Liver (tissue), 9 donors: Measurements from ENCODE around the gene SEPTIN1. TPM values are rescaled to one million over a fixed set of nuclear protein-coding genes. Genes with fewer than 3 reads are reported as not detected.
A peak's percentile ranks its signal among the peaks of the same experiment; 100 is the strongest.

Experiments
- DNase-seq: peaks from one replicate; pipeline ENCODE4 v3.0.0-alpha.2; 2017; ENCODE audit warnings: low spot score
- H3K27ac ChIP-seq, 2 donors: one replicate each; pipeline ENCODE4 v1.7.0; 2013; ENCODE audit warnings: inconsistent platforms in 2 of 2, low read length in 2 of 2, control low read depth in 1 of 2, low read depth in 1 of 2, mild to moderate bottlenecking in 1 of 2
- H3K27me3 ChIP-seq, 4 donors: one replicate each; pipeline versions ENCODE4 v1.6.1 to v1.7.0; 2013; ENCODE audit warnings: low read length in 3 of 4, inconsistent platforms in 1 of 4, mild to moderate bottlenecking in 1 of 4, moderate library complexity in 1 of 4; ENCODE audit not compliant: control insufficient read depth in 4 of 4, insufficient read depth in 4 of 4
- H3K36me3 ChIP-seq, 4 donors: one replicate each; pipeline versions ENCODE4 v1.6.1 to v1.7.0; 2013; ENCODE audit warnings: low read length in 3 of 4, mild to moderate bottlenecking in 3 of 4, low read depth in 1 of 4, moderate library complexity in 1 of 4; ENCODE audit not compliant: control insufficient read depth in 4 of 4, insufficient read depth in 3 of 4
- H3K4me1 ChIP-seq, 4 donors: one replicate each; pipeline versions ENCODE4 v1.6.1 to v1.7.0; 2013; ENCODE audit warnings: low read length in 3 of 4, mild to moderate bottlenecking in 3 of 4, moderate library complexity in 1 of 4; ENCODE audit not compliant: control insufficient read depth in 4 of 4, insufficient read depth in 4 of 4
- H3K4me3 ChIP-seq, 3 donors: one replicate each; pipeline versions ENCODE4 v1.6.1 to v1.7.0; 2013; ENCODE audit warnings: low read length in 3 of 3, control low read depth in 1 of 3, low read depth in 1 of 3, mild to moderate bottlenecking in 1 of 3
- H3K9ac ChIP-seq, 2 donors: one replicate each; pipeline ENCODE4 v1.7.0; 2013; ENCODE audit warnings: low read length in 2 of 2, mild to moderate bottlenecking in 2 of 2, moderate library complexity in 2 of 2, control low read depth in 1 of 2, low read depth in 1 of 2
- H3K9me3 ChIP-seq, 4 donors: one replicate each; pipeline versions ENCODE4 v1.6.1 to v1.7.0; 2013; ENCODE audit warnings: low read length in 3 of 4; ENCODE audit not compliant: control insufficient read depth in 4 of 4
- ATF3 ChIP-seq: IDR thresholded peaks from 2 replicates; pipeline ENCODE4 v1.6.1; 2016; ENCODE audit warnings: antibody characterized with exemption
- CTCF ChIP-seq: fragments of 150-350 bp; IDR thresholded peaks from 2 replicates; pipeline ENCODE4 v1.5.1; 2017; ENCODE audit warnings: improper control_type of control experiment, low read depth, low read length; ENCODE audit not compliant: missing input control
- EGR1 ChIP-seq, 2 donors: IDR thresholded peaks; 2 replicates each; pipeline ENCODE4 v1.6.1; 2016 to 2018; ENCODE audit warnings: antibody characterized with exemption in 2 of 2, low read depth in 2 of 2
- FOXA1 ChIP-seq: IDR thresholded peaks from 2 replicates; pipeline ENCODE4 v1.6.1; 2016; ENCODE audit warnings: antibody characterized with exemption
- FOXA2 ChIP-seq: IDR thresholded peaks from 2 replicates; pipeline ENCODE4 v1.6.1; 2016; ENCODE audit warnings: antibody characterized with exemption
- GABPA ChIP-seq, 2 donors: IDR thresholded peaks in 1 of 2; conservative IDR thresholded peaks in 1 of 2; 2 replicates each; pipeline ENCODE4 v1.6.1; 2016; ENCODE audit warnings: antibody characterized with exemption in 2 of 2, mild to moderate bottlenecking in 1 of 2, moderate library complexity in 1 of 2
- HNF4A ChIP-seq, 2 donors: conservative IDR thresholded peaks; 2 replicates each; pipeline ENCODE4 v1.6.1; 2016; ENCODE audit warnings: antibody characterized with exemption in 2 of 2, mild to moderate bottlenecking in 2 of 2
- HNF4G ChIP-seq: IDR thresholded peaks from 2 replicates; pipeline ENCODE4 v1.6.1; 2016; ENCODE audit warnings: antibody characterized with exemption
- JUND ChIP-seq, 2 donors: IDR thresholded peaks; 2 replicates each; pipeline ENCODE4 v1.6.1; 2016; ENCODE audit warnings: antibody characterized with exemption in 2 of 2
- MAX ChIP-seq: IDR thresholded peaks from 2 replicates; pipeline ENCODE4 v1.6.1; 2016; ENCODE audit warnings: antibody characterized with exemption
- NR2F2 ChIP-seq: IDR thresholded peaks from 2 replicates; pipeline ENCODE4 v1.6.1; 2016; ENCODE audit warnings: antibody characterized with exemption
- RAD21 ChIP-seq, 2 donors: IDR thresholded peaks; 2 replicates each; pipeline ENCODE4 v1.6.1; 2016; ENCODE audit warnings: antibody characterized with exemption in 2 of 2, mild to moderate bottlenecking in 2 of 2
- REST ChIP-seq: IDR thresholded peaks from 2 replicates; pipeline ENCODE4 v1.6.1; 2016; ENCODE audit warnings: antibody characterized with exemption, mild to moderate bottlenecking
- RXRA ChIP-seq, 2 donors: IDR thresholded peaks; 2 replicates each; pipeline ENCODE4 v1.6.1; 2017 to 2018; ENCODE audit warnings: antibody characterized with exemption in 2 of 2, mild to moderate bottlenecking in 1 of 2
- SP1 ChIP-seq: IDR thresholded peaks from 2 replicates; pipeline ENCODE4 v1.6.1; 2018; ENCODE audit warnings: antibody characterized with exemption, mild to moderate bottlenecking
- TAF1 ChIP-seq: conservative IDR thresholded peaks from 2 replicates; pipeline ENCODE4 v1.6.1; 2016; ENCODE audit warnings: antibody characterized with exemption, mild to moderate bottlenecking
- YY1 ChIP-seq: IDR thresholded peaks from 2 replicates; pipeline ENCODE4 v1.6.1; 2016; ENCODE audit warnings: antibody characterized with exemption, mild to moderate bottlenecking
- ZBTB33 ChIP-seq: IDR thresholded peaks from 2 replicates; pipeline ENCODE4 v1.6.1; 2016; ENCODE audit warnings: antibody characterized with exemption
- WGBS: extraction: QIAGEN DNeasy Blood & Tissue Kit; methylation state at CpG from one replicate; pipeline ENCODE4 v1.1.7; 2013; 5-methylcytosine and 5-hydroxymethylcytosine counted together
- polyA plus RNA-seq, 2 donors: library from polyadenylated mRNA; stranded (reverse) in 1 of 2; unstranded in 1 of 2; fragments of 200-250 nt in 1 of 2; fragments of >200 nt in 1 of 2; fragmentation: Nextera tagmentation in 1 of 2; extraction: Ambion mirVana in 1 of 2; gene quantifications; one replicate each; pipeline versions ENCODE4 v1.2.1 to v1.2.3, GENCODE V29; 2013 to 2015
- total RNA-seq, 2 donors: library from RNA; depleted of rRNA; stranded (reverse); fragments of >200 nt; gene quantifications; one replicate each; pipeline ENCODE4 v1.2.3, GENCODE V29; 2014
- donor health status: healthy.
- donor health status: healthy.
- donor health status: healthy.
- donor health status: healthy.
- donor health status: healthy.

The SEPTIN1 gene
- total and polyA plus RNA-seq, 4 donors = 0.42 to 2.8 (median 1.2) TPM

- Histone ChIP-seq H3K36me3 (no peaks in the 10 kb centered on the region), H3K27ac (peak overlapping the region; percentile 77 to 82), H3K9ac (peak overlapping the region in 1 of 2 donors; percentile 34), H3K4me3 (peak overlapping the region; percentile 3 to 39 (median 15)), H3K9me3 (no peaks in the 10 kb centered on the region), H3K27me3 (no peaks in the 10 kb centered on the region), H3K4me1 (peaks cover 0 to 35% (median 29%) of the 10 kb centered on the region in 4 donors)
- no peak for DNase-seq
- 25% methylated on average over 11 of the region's 11 CpGs for WGBS
- TF ChIP-seq REST (peak; percentile 13), RAD21 (IDR thresholded peaks at IDR 0.05) (no peak)
Observed at GRCh38 chr16:30371248-30371816, 11.0 kb downstream of the SEPTIN1 start.

- Histone ChIP-seq H3K4me3 (peak within 1 kb of the TSS; percentile 66 to 81 (median 68)), H3K27ac (peak within 1 kb of the TSS; percentile 77 to 82), H3K36me3 (peaks cover 0 to under 1% (median 0%) of the 10 kb centered on the region in 4 donors), H3K27me3 (no peaks in the 10 kb centered on the region), H3K4me1 (peaks cover 0 to 35% (median 29%) of the 10 kb centered on the region in 4 donors), H3K9me3 (no peaks in the 10 kb centered on the region), H3K9ac (peak within 1 kb of the TSS; percentile 34 to 66)
- TF ChIP-seq CTCF (peak; percentile 31), GABPA (IDR thresholded peaks at IDR 0.05 in 1 of 2, conservative IDR thresholded peaks at IDR 0.05 in 1 of 2) (peak; percentile 55 to 86), EGR1 (IDR thresholded peaks at IDR 0.05; ENCODE audit: low read depth in 2 of 2) (peak; percentile 43 to 53), FOXA2 (peak; percentile 73), FOXA1 (no peak), YY1 (peak; percentile 94), HNF4G (no peak), JUND (IDR thresholded peaks at IDR 0.05) (peak in 1 of 2 donors; percentile 77), TAF1 (peak; percentile 27), SP1 (peak; percentile 99), REST (peak; percentile 81), HNF4A (conservative IDR thresholded peaks at IDR 0.05) (peak; percentile 2 to 58), RXRA (IDR thresholded peaks at IDR 0.05) (peak; percentile 91 to 95), RAD21 (IDR thresholded peaks at IDR 0.05) (peak in 1 of 2 donors; percentile 33), MAX (no peak), NR2F2 (peak; percentile 84), ATF3 (no peak), ZBTB33 (peak; percentile 73)
- under 1% methylated on average over 40 of the region's 40 CpGs for WGBS
- peak; percentile 99 for DNase-seq
Observed at GRCh38 chr16:30370456-30371247, 11.7 kb downstream of the SEPTIN1 start, which contains the start of gene TBC1D10B. TSS of gene TBC1D10B (minus strand) at chr16:30370494. CDS start at chr16:30370183, 311 bp downstream.
